GM19452 (cell line): ENCODE results near the gene EVI2A.
"Not testable (repeated sequence)": the region's sequence is repeated elsewhere in the genome, so short reads cannot be mapped to it uniquely, and the experiment has no call there.

Experiments used
- ATAC-seq: cut with Tn5 transposase; IDR thresholded peaks from one replicate; pipeline ENCODE4 v1.9.1; 2021; ENCODE audit not compliant: unreplicated experiment

EVI2A gene

DNA sequence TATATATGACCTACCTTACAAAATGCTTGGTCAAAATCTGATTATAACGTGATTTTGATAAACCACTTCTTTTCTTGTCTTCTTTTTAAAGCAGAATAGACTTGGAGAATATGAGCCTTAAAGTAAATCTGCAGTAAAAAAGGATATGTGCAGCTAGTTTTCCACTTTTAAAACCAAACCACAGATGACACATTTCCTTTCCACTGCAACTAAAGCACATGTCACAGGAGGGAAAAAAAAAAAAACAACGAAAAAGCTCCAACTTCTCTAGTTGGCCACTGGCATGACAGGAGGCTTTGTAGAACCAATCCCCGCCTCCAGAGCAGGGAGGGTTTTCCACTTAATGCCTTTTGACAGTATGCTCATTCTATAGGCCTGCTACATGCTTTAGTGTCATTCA is at the start of gene EVI2A:
TSS of gene EVI2A (minus strand) at position 142 of the 400 bp plus-strand sequence. CDS start 2,609 bp downstream, outside the sequence.
- no peak for ATAC-seq

DNA sequence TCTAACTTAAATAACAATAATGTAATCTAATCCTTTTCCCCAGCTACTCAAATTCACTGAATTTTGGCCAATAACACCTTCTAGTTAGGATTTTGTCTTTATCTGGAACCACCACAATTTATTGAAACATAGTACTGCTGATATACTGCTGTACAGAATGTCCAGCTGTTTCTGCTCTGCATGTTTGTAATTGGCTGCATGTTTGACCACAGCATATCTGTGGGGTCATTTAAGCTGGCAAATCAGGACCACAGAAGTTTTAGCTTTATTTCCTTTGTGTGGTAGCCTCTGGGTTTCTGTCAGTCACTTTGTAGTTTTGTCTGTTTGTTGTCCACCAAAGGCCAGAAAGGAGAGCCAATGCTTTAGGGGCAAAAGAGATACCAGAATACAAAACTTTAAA is 47.8 kb upstream of the EVI2A start:
- ATAC-seq, result no peak

GRCh38 chr17:31366088-31366487 is 44.7 kb upstream of the EVI2A start:
- no peak for ATAC-seq

- no peak for ATAC-seq
These were observed 42.6 kb upstream of the EVI2A start for GRCh38 chr17:31364012-31364411.

GRCh38 chr17:31357839-31358394 is 36.5 kb upstream of the EVI2A start:
- ATAC-seq, result no peak

GRCh38 chr17:31357091-31357490 is 35.7 kb upstream of the EVI2A start:
- ATAC-seq, result no peak

DNA sequence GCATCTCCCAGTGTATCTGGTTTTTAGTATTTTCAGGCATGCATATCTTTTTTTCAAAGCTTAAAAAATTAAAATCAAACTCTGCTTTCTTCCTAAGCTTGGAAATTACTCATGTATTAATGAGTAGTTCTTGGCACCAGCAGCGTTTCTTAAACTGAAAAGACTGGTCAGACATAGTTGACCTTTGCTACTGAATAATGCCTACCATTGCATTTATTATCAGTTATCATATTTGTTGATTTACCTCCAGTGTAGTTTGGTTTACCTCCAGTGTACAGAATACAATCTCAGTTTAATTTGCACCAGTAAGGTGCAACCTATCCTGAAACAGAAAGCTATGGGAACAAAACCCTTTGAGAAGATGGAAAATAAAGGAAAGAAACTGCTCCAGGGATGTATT is 34.5 kb upstream of the EVI2A start:
- ATAC-seq, result no peak

DNA sequence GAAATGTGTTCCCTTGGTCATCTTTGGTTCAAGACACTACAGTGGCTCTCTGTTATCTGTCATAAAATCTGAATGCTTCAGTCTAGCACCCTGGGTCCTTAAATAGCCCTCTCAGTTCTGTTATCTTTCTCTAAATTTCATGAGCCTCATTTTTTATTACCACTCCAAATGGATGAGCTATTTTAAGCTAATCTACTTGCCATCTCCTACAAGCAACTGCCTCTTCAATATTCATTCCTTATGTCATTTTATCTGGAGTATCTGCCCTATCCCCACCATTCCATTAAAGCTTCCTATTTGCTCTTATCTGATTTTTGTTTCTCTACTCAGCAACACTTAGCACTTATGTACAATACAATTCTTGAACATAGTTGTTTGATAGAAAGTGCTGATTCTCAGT is 28.0 kb upstream of the EVI2A start:
- no peak for ATAC-seq

DNA sequence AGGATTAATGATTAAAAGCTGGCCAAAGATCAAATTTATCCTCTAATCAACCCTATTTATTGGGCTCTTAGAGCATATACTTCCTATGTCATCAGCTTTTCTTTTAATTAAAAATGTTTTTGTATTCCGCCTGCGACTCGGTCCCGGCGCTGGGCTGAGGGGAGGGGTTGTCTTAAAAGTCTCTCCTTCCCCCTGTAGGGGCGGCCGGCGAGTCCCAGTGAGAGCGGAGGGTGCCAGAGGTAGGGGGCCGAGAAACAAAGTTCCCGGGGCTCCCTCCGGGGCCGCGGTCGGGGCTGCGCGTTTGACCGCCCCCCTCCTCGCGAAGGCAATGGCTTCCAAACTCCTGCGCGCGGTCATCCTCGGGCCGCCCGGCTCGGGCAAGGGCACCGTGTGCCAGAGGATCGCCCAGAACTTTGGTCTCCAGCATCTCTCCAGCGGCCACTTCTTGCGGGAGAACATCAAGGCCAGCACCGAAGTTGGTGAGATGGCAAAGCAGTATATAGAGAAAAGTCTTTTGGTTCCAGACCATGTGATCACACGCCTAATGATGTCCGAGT is 23.8 kb upstream of the EVI2A start:
- not testable (repeated sequence) for ATAC-seq

DNA sequence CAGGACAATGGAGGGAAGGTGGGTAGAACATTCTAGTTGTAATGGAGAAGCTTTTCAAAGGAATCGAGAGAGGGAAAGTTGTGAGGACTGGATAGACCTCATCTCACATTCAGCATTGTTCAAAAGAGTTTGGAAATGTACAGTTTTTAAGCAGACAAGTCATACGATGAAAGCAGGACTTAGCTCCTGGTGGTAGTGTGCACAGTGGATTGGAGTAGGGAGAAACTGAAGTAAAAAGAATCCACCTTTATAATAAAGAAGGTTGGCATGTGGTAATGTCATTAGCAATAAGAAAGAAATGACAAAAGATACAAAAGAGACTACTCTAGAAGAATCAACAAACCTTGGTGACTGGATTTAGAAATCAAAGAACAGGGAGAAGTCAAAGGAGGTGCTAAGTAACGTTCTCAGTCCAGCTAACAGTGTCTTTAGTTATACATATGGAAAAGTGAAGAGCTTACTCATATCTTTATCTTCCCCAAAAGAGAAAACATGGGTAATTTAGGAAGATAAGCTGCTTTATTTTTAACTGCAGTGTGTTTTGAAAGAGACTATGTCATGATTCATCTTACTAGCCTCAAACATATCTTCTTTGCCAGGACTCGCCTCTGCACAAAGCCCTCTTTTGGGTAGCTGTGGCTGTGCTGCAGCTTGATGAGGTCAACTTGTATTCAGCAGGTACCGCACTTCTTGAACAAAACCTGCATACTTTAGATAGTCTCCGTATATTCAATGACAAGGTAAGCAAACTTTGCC is 18.7 kb upstream of the EVI2A start:
- ATAC-seq, result no peak

GRCh38 chr17:31329221-31329620 is 7.8 kb upstream of the EVI2A start:
- ATAC-seq, result no peak

DNA sequence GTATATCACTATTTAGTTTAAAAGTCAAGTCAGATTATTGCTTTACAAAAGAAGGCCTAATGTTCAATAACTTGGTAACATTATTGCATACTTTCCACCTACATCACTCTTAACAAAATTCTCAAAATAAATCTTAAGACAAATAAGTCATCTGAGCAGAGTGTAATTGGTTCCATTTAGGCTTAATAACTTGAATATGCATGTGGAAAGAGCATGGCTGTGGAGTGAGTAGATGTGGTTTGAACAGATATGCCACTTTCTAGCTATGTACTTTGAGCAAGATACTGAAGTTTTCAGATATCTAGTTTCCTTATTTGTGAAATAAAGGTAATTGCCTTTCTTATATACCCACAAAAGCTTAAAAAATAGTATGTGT is 6.7 kb upstream of the EVI2A start:
- no peak for ATAC-seq

- ATAC-seq, result no peak
These were observed 6.2 kb upstream of the EVI2A start for GRCh38 chr17:31327534-31328159.

DNA sequence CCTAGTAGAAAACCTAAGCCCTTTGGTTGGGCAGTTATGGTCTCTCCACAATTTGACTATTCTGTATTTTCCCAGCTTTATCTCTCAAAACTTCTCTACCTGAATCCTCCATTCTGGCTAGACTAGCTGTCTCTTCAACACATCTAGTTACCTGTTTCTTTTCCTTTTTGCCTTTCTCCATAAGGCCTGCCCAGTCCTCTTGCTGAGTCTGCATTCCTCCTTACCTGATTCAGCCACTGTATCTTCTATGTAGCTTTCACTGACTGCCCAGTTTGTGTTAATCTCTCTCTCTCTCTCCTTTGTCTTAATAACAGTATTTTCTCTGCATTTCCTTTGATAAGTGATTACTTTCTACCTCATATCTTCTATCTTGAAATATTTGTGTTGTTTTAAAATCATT is 2.1 kb upstream of the EVI2A start:
- no peak for ATAC-seq

DNA sequence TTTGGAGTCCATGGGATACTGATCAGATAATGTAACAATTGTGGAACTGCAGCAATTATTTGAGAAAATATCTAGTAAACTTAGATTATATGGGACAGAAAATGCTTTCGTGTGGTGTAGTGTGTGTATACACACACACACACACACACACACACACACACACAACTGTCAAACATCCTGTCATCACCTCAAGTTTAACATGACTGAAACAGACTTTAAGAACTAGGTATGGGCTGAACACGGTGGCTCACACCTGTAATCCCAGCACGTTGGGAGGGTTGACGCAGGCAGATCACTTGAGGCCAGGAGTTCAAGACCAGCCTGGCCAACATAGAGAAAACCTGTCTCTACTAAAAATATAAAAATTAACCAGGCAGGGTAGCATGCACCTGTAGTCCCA is 544 bp upstream of the EVI2A start:
- ATAC-seq, result no peak

- no peak for ATAC-seq
These were observed 631 bp downstream of the EVI2A start for GRCh38 chr17:31320791-31321190.

GRCh38 chr17:31320241-31320640 is 1.2 kb downstream of the EVI2A start:
- ATAC-seq, result no peak

GRCh38 chr17:31318851-31319661 is 2.4 kb downstream of the EVI2A start:
- ATAC-seq, result no peak

DNA sequence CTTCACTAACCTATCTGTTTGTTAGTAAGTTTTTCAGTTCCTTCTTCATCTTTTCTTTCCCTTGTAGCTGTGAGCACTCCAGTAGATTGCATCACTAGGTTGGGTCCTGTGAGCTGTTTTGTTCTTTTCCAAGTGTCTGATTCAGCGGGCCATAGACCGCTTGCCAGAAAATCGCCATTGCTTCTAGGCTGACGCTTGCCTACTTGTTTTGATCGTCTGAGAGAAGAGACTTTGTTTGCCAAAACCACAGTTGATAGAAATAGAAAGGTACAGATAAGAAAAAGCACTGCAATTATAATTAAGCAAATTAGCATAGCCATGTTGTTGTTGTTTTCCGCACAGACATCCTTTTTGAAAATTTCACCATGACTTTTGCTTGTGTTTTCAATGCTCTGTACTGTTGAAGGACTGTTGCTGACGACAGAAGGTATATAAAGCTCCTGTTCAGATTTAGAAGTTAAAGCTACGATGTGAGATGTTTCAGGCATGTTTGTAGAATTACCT is 3.1 kb downstream of the EVI2A start:
- peak; percentile 34 for ATAC-seq

GRCh38 chr17:31314782-31315100 is 6.7 kb downstream of the EVI2A start:
- ATAC-seq, result no peak
